Keratinocyte (primary cell): ENCODE data around the gene DRG2. TPM values are rescaled to one million over a fixed set of nuclear protein-coding genes. Genes with fewer than 3 reads are reported as not detected.

ENCODE experiments used
- DNase-seq: peaks from one replicate; pipeline ENCODE4 v3.0.0-alpha.2; 2011; ENCODE audit warnings: low read depth, missing footprints, low spot score
- FAIRE-seq: peaks from 2 replicates; lab custom pipeline; 2011; peaks lifted over from hg19 to GRCh38; lab: Jason Lieb, UNC
- H2AFZ ChIP-seq: 2 replicates; pipeline ENCODE4 v1.6.0; 2012; ENCODE audit warnings: low read length, control low read depth, inconsistent platforms; ENCODE audit not compliant: control insufficient read depth
- H3K27ac ChIP-seq: 2 replicates; pipeline ENCODE4 v1.5.1; 2011; ENCODE audit warnings: low read length; ENCODE audit not compliant: control insufficient read depth, insufficient read depth
- H3K27me3 ChIP-seq: 3 replicates; pipeline ENCODE4 v1.6.0; 2011; ENCODE audit warnings: low read length; ENCODE audit not compliant: control insufficient read depth, insufficient read depth; ENCODE audit errors: extremely low read depth
- H3K36me3 ChIP-seq, 2 experiments: 2 replicates in 1 of 2; 3 replicates in 1 of 2; pipeline ENCODE4 v1.5.1; 2011; ENCODE audit warnings: low read length in 2 of 2, mild to moderate bottlenecking in 1 of 2; ENCODE audit not compliant: control insufficient read depth in 2 of 2, insufficient read depth in 2 of 2; ENCODE audit errors: extremely low read depth in 1 of 2
- H3K4me1 ChIP-seq: 3 replicates; pipeline ENCODE4 v1.5.1; 2011; ENCODE audit warnings: low read length; ENCODE audit not compliant: control insufficient read depth, insufficient read depth; ENCODE audit errors: extremely low read depth
- H3K4me2 ChIP-seq: 3 replicates; pipeline ENCODE4 v1.6.0; 2011; ENCODE audit warnings: low read depth, low read length; ENCODE audit not compliant: control insufficient read depth, insufficient read depth; ENCODE audit errors: extremely low read depth
- H3K4me3 ChIP-seq, 3 experiments: fragments of 200-600 bp in 1 of 3; sonication (generic) in 1 of 3; 2 replicates in 2 of 3; 3 replicates in 1 of 3; pipeline ENCODE4 v1.5.1; 2011 to 2016; ENCODE audit warnings: low read length in 3 of 3, mild to moderate bottlenecking in 3 of 3, control low read depth in 2 of 3, inconsistent platforms in 1 of 3, low read depth in 1 of 3, mixed read lengths in 1 of 3, mixed run types in 1 of 3, moderate library complexity in 1 of 3; ENCODE audit not compliant: control insufficient read depth in 2 of 3, insufficient read depth in 2 of 3; ENCODE audit errors: extremely low read depth in 1 of 3
- H3K79me2 ChIP-seq: 2 replicates; pipeline ENCODE4 v1.6.0; 2012; ENCODE audit warnings: low read length; ENCODE audit not compliant: control insufficient read depth, insufficient read depth
- H3K9ac ChIP-seq: 3 replicates; pipeline ENCODE4 v1.6.0; 2011; ENCODE audit warnings: low read length; ENCODE audit not compliant: control insufficient read depth, insufficient read depth; ENCODE audit errors: extremely low read depth
- H3K9me1 ChIP-seq: 3 replicates; pipeline ENCODE4 v1.6.0; 2011; ENCODE audit warnings: low read length; ENCODE audit not compliant: control insufficient read depth, insufficient read depth; ENCODE audit errors: extremely low read depth
- H3K9me3 ChIP-seq: 2 replicates; pipeline ENCODE4 v1.5.1; 2012; ENCODE audit warnings: low read depth, low read length; ENCODE audit not compliant: control insufficient read depth
- H4K20me1 ChIP-seq: 3 replicates; pipeline ENCODE4 v1.6.0; 2011; ENCODE audit warnings: low read length; ENCODE audit not compliant: control insufficient read depth, insufficient read depth; ENCODE audit errors: extremely low read depth
- EZH2 ChIP-seq: IDR thresholded peaks from one replicate; pipeline ENCODE4 v1.6.1; 2012; ENCODE audit warnings: inconsistent platforms, mild to moderate bottlenecking, low read length, moderate library complexity
- dilution Hi-C: fragments of 300-500 bp; cut with MboI; formaldehyde crosslinking; loops from one replicate; pipeline ENCODE4 v1.7.0; 2020; ENCODE audit warnings: low sequenced_read_pairs; ENCODE audit not compliant: extremely low pct_ligation_motif_present
- polyA plus RNA-seq, 5 experiments: library from polyadenylated mRNA; depleted of rRNA in 3 of 5; stranded (reverse) in 3 of 5; stranded (forward) in 1 of 5; unstranded in 1 of 5; fragments of >200 nt; gene quantifications; 1 replicate in 1 of 5; 2 replicates in 3 of 5; 3 replicates in 1 of 5; pipeline versions ENCODE4 v1.2.1 to v1.2.3, GENCODE V29; 2011 to 2012; ENCODE audit warnings: missing spikeins in 2 of 5, low read depth in 1 of 5, low replicate concordance in 1 of 5
- TF ChIP-seq, protein P1 (sequence below), 3 experiments: IDR thresholded peaks in 1 of 3; conservative IDR thresholded peaks in 1 of 3; optimal IDR thresholded peaks in 1 of 3; 2 replicates in 2 of 3; 3 replicates in 1 of 3; pipeline versions ENCODE3 to v1.5.1; 2011; ENCODE audit warnings: low read length in 3 of 3, mild to moderate bottlenecking in 3 of 3, moderate library complexity in 2 of 3, control low read depth in 1 of 3, inconsistent platforms in 1 of 3; ENCODE audit not compliant: insufficient read depth in 2 of 3; ENCODE audit errors: extremely low read depth in 1 of 3

The DRG2 gene
- polyA plus RNA-seq, 1 donor (not counting 4 experiments of a cell fraction or from before 2014, with no cell fraction given): 36.4 TPM

DNA sequence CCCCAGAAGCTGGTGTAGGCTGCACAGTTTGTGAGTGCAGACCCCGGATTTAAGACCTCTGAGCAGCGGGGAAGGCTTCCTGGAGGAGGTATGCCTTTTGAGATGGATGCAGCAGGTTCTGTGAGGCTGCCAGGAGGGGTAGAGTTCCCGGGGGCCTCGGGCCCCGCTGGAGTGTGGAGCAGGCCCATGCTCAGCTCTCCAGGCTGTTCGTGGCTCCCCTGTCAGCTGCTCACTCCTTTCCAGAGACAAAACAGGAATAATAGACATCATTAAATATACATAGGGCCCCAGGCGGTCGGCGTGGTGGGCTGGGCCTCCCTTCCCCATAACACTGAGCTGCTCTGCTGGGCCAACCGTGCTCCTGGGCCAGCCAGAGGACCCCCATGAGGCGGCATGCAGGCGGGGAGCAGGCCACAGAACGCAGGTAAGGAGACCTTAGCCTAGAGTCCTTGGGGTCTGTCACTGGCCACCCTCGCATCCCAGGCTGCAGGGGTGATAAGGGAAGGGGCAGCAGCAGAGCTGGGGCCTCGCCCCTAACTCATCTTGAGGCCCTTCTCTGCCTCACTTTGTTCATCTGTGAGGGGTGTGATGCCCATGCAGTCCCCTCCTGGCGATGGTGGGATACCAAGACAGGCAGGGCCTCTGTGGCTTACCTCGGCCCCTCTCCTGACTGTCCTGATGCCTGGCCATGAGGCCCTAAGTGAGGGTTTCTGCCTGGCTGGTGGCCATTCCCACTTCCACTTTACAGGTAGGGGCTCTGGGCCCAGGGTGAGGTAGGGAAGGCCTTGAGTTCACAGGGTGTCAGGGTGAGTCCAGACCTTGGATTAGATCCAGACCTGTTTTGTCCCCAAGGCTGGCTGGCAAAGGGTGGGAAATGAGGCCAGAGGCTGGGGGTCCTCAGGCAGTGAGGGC is 20.9 kb downstream of the DRG2 start, which contains the start of gene MYO15A:
MYO15A (plus strand) TSS at position 356 of the 912 bp plus-strand sequence. CDS start 10,045 bp downstream, outside the sequence.
- H3K27me3 ChIP-seq: no peaks in the 10 kb centered on the region
- dilution Hi-C loops: no loop called here
- H3K9me1 ChIP-seq: no peaks in the 10 kb centered on the region
- H3K9me3 ChIP-seq: no peaks in the 10 kb centered on the region
- H3K4me3 ChIP-seq: no peak within 1 kb of the TSS
- no peak for DNase-seq
- no peaks in the 10 kb centered on the region for H3K79me2 ChIP-seq
- no peaks in the 10 kb centered on the region for H4K20me1 ChIP-seq
- no peak within 1 kb of the TSS for H3K27ac ChIP-seq
- no peak within 1 kb of the TSS for H3K9ac ChIP-seq
- H3K4me2 ChIP-seq: no peak within 1 kb of the TSS
- peaks cover 10 to 24% of the 10 kb centered on the region in 2 experiments for H3K36me3 ChIP-seq
- H2AFZ ChIP-seq: no peak within 1 kb of the TSS
- FAIRE-seq: no peak
- TF ChIP-seq, protein P1, sequence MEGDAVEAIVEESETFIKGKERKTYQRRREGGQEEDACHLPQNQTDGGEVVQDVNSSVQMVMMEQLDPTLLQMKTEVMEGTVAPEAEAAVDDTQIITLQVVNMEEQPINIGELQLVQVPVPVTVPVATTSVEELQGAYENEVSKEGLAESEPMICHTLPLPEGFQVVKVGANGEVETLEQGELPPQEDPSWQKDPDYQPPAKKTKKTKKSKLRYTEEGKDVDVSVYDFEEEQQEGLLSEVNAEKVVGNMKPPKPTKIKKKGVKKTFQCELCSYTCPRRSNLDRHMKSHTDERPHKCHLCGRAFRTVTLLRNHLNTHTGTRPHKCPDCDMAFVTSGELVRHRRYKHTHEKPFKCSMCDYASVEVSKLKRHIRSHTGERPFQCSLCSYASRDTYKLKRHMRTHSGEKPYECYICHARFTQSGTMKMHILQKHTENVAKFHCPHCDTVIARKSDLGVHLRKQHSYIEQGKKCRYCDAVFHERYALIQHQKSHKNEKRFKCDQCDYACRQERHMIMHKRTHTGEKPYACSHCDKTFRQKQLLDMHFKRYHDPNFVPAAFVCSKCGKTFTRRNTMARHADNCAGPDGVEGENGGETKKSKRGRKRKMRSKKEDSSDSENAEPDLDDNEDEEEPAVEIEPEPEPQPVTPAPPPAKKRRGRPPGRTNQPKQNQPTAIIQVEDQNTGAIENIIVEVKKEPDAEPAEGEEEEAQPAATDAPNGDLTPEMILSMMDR (optimal IDR thresholded peaks at IDR 0.05 in 1 of 3, IDR thresholded peaks at IDR 0.05 in 1 of 3, conservative IDR thresholded peaks at IDR 0.05 in 1 of 3; ENCODE audit: extremely low read depth in 1 of 3, insufficient read depth in 2 of 3, low read length in 3 of 3): no peak
- no peak for TF ChIP-seq EZH2
- no peaks in the 10 kb centered on the region for H3K4me1 ChIP-seq

DNA sequence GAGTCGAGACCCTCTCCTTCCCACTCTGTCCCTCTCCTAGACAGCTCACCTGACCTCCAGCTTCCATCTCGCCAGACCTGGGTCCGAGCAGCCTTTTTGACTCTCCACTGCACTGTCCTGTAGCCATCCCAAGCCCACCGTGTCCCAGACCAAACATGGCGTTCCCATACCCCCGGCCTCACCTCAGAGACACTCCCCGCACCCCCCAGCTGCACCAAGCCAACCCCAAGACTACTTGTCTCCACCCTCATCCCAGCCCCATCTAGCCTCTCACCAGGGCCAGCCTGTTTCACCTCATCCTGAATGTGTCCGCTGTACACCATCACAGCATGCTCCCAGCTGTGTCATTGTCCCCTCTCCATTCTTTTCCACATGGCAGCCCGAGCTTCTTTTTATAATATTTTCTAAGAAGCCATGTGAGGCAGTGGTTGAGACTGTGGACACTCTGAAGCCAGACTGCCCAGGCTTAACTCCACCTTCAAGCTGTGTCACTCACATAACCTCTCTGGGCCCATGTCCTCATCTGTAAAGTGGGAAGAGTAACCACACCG is 22.3 kb downstream of the DRG2 start:
- no peaks in the 10 kb centered on the region for H3K27me3 ChIP-seq
- no peak overlapping the region for H3K4me3 ChIP-seq
- FAIRE-seq (no peak), DNase-seq (no peak)
- no peaks in the 10 kb centered on the region for H3K79me2 ChIP-seq
- no peak overlapping the region for H3K9ac ChIP-seq
- dilution Hi-C loops: no loop called here
- no peak overlapping the region for H3K4me2 ChIP-seq
- peaks cover 4 to 18% of the 10 kb centered on the region in 2 experiments for H3K36me3 ChIP-seq
- H3K4me1 ChIP-seq: no peaks in the 10 kb centered on the region
- no peak overlapping the region for H2AFZ ChIP-seq
- no peaks in the 10 kb centered on the region for H3K9me3 ChIP-seq
- no peak overlapping the region for H3K27ac ChIP-seq
- H3K9me1 ChIP-seq: no peaks in the 10 kb centered on the region
- TF ChIP-seq, protein P1 (optimal IDR thresholded peaks at IDR 0.05 in 1 of 3, IDR thresholded peaks at IDR 0.05 in 1 of 3, conservative IDR thresholded peaks at IDR 0.05 in 1 of 3; ENCODE audit: extremely low read depth in 1 of 3, insufficient read depth in 2 of 3, low read length in 3 of 3): no peak
- TF ChIP-seq EZH2: no peak
- H4K20me1 ChIP-seq: no peaks in the 10 kb centered on the region
